ENCODE results near the gene RGS1.
A peak's percentile ranks its signal among the peaks of the same experiment; 100 is the strongest.

Gene RGS1

GRCh38 chr1:192553741-192554140 lies 21.8 kb upstream of the RGS1 start:
- no peak for DNase-seq (ENCODE audit: low read depth)

- no peak for DNase-seq (ENCODE audit: low read depth)
These were observed 20.7 kb upstream of the RGS1 start for GRCh38 chr1:192554904-192555303.

- DNase-seq (ENCODE audit: low read depth): no peak
These were observed 20.2 kb upstream of the RGS1 start for GRCh38 chr1:192555399-192555798.

GRCh38 chr1:192557841-192558595 lies 17.6 kb upstream of the RGS1 start:
- DNase-seq (ENCODE audit: low read depth): no peak

- peak; percentile 82 for DNase-seq (ENCODE audit: low read depth)
These were observed 16.2 kb upstream of the RGS1 start for GRCh38 chr1:192559115-192560006.

- DNase-seq (ENCODE audit: low read depth): no peak
These were observed 14.3 kb upstream of the RGS1 start for GRCh38 chr1:192561301-192561700.

- no peak for DNase-seq (ENCODE audit: low read depth)
These were observed 12.4 kb upstream of the RGS1 start for GRCh38 chr1:192563129-192563528.

GRCh38 chr1:192564099-192564498 lies 11.5 kb upstream of the RGS1 start:
- DNase-seq (ENCODE audit: low read depth): no peak

GRCh38 chr1:192565946-192566345 lies 9.6 kb upstream of the RGS1 start:
- no peak for DNase-seq (ENCODE audit: low read depth)

GRCh38 chr1:192566657-192567056 lies 8.9 kb upstream of the RGS1 start:
- DNase-seq (ENCODE audit: low read depth): no peak

GRCh38 chr1:192568063-192568462 lies 7.5 kb upstream of the RGS1 start:
- DNase-seq (ENCODE audit: low read depth): no peak

- no peak for DNase-seq (ENCODE audit: low read depth)
These were observed 3.9 kb upstream of the RGS1 start for GRCh38 chr1:192571668-192572067.

GRCh38 chr1:192573499-192573898 lies 2.1 kb upstream of the RGS1 start:
- DNase-seq (ENCODE audit: low read depth): peak; percentile 18

GRCh38 chr1:192574073-192574472 lies 1.5 kb upstream of the RGS1 start:
- DNase-seq (ENCODE audit: low read depth): no peak

GRCh38 chr1:192576190-192577144 lies 894 bp downstream of the RGS1 start:
- DNase-seq (ENCODE audit: low read depth): no peak

- DNase-seq (ENCODE audit: low read depth): no peak
These were observed 1.9 kb downstream of the RGS1 start for GRCh38 chr1:192577145-192578140.

- DNase-seq (ENCODE audit: low read depth): no peak
These were observed 2.8 kb downstream of the RGS1 start for GRCh38 chr1:192578144-192578909.

- DNase-seq (ENCODE audit: low read depth): peak; percentile 29
These were observed 3.6 kb downstream of the RGS1 start for GRCh38 chr1:192579010-192579738.

GRCh38 chr1:192580351-192580962 lies 4.9 kb downstream of the RGS1 start:
- peak; percentile 62 for DNase-seq (ENCODE audit: low read depth)
